IPS-18a (cell line): ENCODE data around the gene XPNPEP1.

ENCODE experiments used
- H3K27ac ChIP-seq: one replicate; pipeline ENCODE4 v1.5.1; 2013; ENCODE audit warnings: low read length
- H3K27me3 ChIP-seq: one replicate; pipeline ENCODE4 v1.6.1; 2013; ENCODE audit warnings: mild to moderate bottlenecking, low read length; ENCODE audit not compliant: control insufficient read depth, insufficient read depth
- H3K36me3 ChIP-seq: one replicate; pipeline ENCODE4 v1.6.1; 2013; ENCODE audit warnings: low read depth, low read length; ENCODE audit not compliant: control insufficient read depth
- H3K4me1 ChIP-seq: one replicate; pipeline ENCODE4 v1.6.1; 2013; ENCODE audit warnings: low read depth, low read length; ENCODE audit not compliant: control insufficient read depth
- H3K4me3 ChIP-seq: one replicate; pipeline ENCODE4 v1.5.1; 2013; ENCODE audit warnings: low read length
- H3K9ac ChIP-seq: one replicate; pipeline ENCODE4 v1.6.1; 2013; ENCODE audit warnings: mild to moderate bottlenecking, low read length, moderate library complexity
- H3K9me3 ChIP-seq: one replicate; pipeline ENCODE4 v1.6.1; 2013; ENCODE audit warnings: low read depth, low read length; ENCODE audit not compliant: control insufficient read depth

XPNPEP1 gene

DNA sequence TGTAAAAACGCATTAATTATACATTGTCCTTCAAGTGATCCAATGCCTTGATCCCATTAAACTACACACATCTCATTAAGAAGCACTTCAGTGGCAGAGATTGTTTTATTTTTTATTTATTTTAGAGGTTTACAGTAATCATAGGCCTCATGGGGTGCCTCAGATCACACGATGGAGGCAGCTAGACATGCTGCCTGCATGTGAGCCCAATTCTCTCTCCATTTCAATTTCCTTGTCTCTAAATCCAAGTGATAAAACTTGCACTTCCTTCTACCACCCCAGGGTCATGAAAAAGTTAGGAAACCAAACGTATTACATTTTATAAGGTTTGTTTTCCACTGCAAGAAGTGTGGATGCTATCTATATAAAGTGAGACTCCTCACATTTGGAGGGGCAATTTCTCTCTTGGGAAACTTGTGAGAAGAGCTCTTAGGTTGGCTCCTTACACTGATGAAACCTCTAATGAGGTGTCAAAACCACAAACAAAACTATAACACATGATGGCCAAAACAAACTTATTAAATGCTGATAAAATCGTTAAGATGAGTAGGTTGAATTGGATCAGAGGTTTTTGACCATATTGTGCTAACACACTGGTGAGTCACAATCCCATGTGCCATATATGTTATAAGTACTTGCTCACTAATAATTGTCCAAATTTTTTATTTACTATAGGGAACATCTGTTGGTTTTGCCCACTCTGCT lies 22.3 kb upstream of the XPNPEP1 start:
- H3K4me3 ChIP-seq: no peak overlapping the region
- no peaks in the 10 kb centered on the region for H3K9me3 ChIP-seq
- H3K9ac ChIP-seq: no peak overlapping the region
- H3K27ac ChIP-seq: no peak overlapping the region
- H3K27me3 ChIP-seq: no peaks in the 10 kb centered on the region
- H3K4me1 ChIP-seq: no peaks in the 10 kb centered on the region
- no peaks in the 10 kb centered on the region for H3K36me3 ChIP-seq

DNA sequence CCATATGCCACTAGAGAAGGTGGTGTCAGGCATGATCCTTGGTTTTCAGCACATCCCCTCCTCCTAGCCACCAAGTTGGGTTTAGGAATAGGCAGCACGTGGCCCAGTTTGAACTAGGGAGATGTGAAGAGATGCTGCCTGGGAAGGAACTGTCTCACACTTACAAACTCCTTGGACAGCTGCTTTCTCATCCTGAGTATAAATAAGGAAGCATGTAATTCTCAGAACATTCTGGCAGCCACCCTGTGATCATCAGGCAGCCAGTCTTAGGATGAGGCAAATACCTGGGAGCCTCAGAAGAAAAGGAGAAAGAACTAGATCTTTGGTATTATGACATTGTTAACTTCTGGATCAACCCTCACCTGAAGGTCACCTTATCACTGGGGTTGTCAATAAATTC lies 21.3 kb upstream of the XPNPEP1 start:
- Histone ChIP-seq H3K27me3 (no peaks in the 10 kb centered on the region), H3K27ac (no peak overlapping the region), H3K9me3 (no peaks in the 10 kb centered on the region), H3K36me3 (no peaks in the 10 kb centered on the region), H3K9ac (no peak overlapping the region), H3K4me1 (no peaks in the 10 kb centered on the region), H3K4me3 (no peak overlapping the region)

DNA sequence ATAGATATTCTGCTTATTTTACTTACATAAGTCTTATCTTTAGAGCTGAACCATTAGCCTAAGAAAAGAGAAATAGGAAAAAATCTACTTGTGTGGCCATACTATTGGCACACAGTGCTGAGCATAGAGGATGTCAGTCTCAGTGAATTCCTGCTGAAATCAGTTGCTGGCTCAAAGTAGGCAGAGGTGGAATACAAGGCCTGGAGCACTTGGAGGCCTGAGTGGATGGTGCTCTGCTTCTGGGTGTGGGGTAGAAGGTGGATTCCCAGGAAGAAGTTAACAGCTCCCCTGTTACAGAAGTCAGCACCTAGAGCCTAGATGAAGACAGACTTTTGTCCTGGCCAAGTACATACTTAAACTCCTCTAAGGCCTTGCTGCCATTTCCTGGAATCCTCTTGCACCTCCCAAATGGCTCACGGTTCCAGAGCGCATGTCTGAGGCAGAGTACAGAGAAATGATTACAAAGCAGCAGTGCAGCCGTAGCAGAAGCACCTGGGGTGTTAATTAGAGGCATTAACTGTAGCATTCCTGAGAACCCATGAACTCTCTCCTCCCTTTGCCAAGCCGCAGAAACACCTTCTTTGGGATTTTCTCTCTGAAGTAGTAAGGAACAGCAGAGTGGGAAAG lies 18.0 kb upstream of the XPNPEP1 start:
- no peaks in the 10 kb centered on the region for H3K27me3 ChIP-seq
- H3K4me1 ChIP-seq: no peaks in the 10 kb centered on the region
- no peaks in the 10 kb centered on the region for H3K36me3 ChIP-seq
- H3K4me3 ChIP-seq: no peak overlapping the region
- no peaks in the 10 kb centered on the region for H3K9me3 ChIP-seq
- no peak overlapping the region for H3K27ac ChIP-seq
- H3K9ac ChIP-seq: no peak overlapping the region

DNA sequence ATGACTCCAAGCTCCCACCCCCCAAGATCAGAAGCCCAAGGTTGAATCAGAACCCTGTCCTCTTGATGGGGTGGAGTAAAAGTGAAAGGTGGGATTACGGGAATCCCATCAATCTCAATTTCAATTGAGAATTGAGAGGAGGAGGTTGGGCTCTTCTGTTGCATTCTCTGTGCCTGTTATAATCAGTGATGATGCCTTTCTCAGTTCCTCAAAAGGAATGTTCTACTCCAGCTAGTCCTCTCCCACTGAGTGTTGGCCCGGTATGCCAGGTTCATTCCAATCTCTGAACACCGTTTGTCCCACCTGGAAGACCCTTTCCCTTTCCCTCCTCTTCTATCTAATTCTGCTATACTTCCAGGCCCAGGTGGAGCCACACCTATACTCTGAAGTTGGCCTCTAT lies 17.2 kb upstream of the XPNPEP1 start:
- Histone ChIP-seq H3K4me1 (peaks cover 7% of the 10 kb centered on the region), H3K9ac (no peak overlapping the region), H3K4me3 (no peak overlapping the region), H3K27ac (no peak overlapping the region), H3K27me3 (no peaks in the 10 kb centered on the region), H3K9me3 (no peaks in the 10 kb centered on the region), H3K36me3 (no peaks in the 10 kb centered on the region)

DNA sequence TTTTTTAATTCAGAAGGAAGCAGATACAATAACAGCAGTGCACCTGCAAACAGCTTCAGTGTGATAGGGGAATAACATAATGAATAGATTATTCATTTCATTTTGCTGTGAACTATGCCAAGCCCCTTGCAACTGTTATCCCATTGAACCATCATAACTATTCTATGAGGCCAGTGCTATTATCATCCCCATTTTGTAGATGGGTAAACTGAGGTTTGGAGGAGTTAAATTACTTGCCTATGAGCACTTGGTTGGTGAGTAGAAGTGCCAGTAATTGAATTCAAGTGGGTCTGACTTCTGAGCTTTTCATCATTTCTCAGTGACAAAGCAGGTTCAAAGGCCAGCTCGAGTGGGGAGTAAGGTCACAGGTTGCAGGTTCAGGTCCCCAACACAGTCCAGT lies 16.8 kb upstream of the XPNPEP1 start:
- H3K36me3 ChIP-seq: no peaks in the 10 kb centered on the region
- H3K9ac ChIP-seq: no peak overlapping the region
- H3K27ac ChIP-seq: no peak overlapping the region
- H3K4me1 ChIP-seq: peaks cover 11% of the 10 kb centered on the region
- no peak overlapping the region for H3K4me3 ChIP-seq
- no peaks in the 10 kb centered on the region for H3K9me3 ChIP-seq
- H3K27me3 ChIP-seq: no peaks in the 10 kb centered on the region

DNA sequence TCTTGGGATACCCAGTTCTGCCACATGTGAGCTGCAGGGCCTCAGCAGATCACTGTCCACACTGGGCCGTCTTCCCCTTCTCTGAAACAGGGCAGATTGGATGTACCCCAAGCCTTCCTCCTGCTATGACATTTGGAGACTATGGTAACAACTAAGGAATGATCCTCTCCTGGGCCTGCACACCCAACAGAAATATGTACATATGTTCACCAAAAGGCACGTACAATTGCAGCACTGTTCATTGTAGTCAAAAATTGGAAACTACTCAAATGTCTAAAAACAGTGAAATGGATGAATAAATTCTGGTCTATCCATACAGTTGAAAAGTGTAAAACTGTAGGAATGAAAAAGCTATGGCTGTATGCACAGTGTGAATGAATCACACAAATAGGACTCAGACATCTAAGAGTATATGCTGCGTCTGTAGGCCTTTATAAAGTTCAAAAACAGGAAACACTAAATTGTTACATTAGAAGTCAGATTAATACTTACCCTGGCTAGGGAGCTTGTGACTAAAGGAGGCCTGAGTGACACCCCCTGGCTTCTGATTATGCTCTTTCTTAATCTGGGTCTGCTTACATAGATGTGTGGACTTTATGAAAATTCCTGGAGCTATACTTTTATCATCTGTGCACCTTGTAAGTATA lies 16.1 kb upstream of the XPNPEP1 start:
- Histone ChIP-seq H3K4me3 (no peak overlapping the region), H3K27me3 (no peaks in the 10 kb centered on the region), H3K36me3 (no peaks in the 10 kb centered on the region), H3K27ac (no peak overlapping the region), H3K9me3 (no peaks in the 10 kb centered on the region), H3K4me1 (peaks cover 18% of the 10 kb centered on the region), H3K9ac (no peak overlapping the region)

DNA sequence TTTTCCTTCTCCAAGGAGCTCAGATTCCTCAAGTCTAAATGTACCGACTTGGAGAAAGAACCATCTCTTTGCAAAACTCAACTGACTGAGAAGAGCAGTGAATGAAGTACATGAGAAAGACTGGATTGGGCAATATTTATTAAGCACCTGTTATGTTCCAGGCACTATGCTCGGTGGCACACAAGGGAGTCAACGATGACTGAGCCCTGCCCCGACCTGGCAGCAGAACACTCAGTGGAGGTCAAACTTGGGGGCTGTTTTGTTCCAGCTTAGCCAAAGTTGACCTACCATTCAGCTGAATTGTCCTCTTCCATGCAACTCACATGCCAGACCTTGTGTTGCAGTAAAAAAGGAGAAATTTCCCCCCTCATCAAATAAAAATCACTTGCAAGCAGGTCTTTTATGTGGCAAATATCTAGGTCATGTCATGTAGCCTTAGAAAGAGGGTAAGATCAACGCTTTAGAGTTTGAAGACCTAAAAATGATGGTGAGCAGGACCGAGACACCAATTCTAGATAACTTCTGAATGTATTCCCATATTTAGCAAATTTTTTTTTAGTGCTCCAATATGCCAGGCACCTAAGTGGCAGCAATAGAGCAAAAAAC lies 14.3 kb upstream of the XPNPEP1 start:
- Histone ChIP-seq H3K4me3 (no peak overlapping the region), H3K36me3 (no peaks in the 10 kb centered on the region), H3K27me3 (no peaks in the 10 kb centered on the region), H3K9me3 (no peaks in the 10 kb centered on the region), H3K9ac (no peak overlapping the region), H3K4me1 (peaks cover 27% of the 10 kb centered on the region), H3K27ac (no peak overlapping the region)

DNA sequence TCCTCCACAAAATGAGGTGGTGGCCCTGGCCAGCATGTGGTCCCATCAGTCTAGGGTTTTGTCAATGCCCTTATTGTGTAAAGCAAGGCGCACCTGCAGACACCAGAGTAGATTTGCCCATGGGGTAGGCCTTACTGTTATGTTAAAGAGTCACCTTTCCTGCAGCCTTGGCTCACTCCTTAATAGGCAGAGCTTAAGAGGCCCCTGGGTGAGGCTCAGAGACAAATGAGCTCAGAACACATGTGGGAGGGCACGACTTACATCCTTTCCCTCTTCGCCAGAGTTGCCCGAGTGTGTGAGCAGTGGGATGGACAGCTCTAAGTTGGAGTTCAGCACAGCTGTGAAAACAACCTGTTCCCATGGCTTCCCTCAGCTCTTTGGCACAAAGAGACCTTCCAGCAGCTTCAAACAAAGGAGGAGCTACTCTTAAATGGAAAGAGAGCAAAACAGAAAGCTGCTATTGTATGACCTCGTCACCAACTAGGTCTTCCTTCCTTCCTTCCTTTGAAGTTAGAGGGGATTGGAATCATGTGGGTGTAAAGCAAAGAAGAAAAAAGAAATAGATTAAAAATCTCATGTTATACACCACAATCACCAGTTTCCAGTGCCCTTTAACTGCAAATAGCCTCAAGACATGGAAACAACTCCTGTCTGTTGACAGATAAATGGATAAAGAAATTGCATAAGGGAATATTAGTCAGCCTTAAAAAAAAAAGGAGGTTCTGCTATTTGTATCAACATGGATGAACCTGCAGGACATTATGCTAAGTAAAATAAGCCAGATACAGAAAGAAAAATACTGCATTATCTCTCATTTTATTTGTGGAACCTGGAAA lies 11.9 kb upstream of the XPNPEP1 start:
- Histone ChIP-seq H3K9ac (peak overlapping the region; percentile 37), H3K4me3 (peak overlapping the region; percentile 42), H3K9me3 (no peaks in the 10 kb centered on the region), H3K27me3 (no peaks in the 10 kb centered on the region), H3K36me3 (no peaks in the 10 kb centered on the region), H3K27ac (peak overlapping the region; percentile 82), H3K4me1 (peaks cover 27% of the 10 kb centered on the region)

DNA sequence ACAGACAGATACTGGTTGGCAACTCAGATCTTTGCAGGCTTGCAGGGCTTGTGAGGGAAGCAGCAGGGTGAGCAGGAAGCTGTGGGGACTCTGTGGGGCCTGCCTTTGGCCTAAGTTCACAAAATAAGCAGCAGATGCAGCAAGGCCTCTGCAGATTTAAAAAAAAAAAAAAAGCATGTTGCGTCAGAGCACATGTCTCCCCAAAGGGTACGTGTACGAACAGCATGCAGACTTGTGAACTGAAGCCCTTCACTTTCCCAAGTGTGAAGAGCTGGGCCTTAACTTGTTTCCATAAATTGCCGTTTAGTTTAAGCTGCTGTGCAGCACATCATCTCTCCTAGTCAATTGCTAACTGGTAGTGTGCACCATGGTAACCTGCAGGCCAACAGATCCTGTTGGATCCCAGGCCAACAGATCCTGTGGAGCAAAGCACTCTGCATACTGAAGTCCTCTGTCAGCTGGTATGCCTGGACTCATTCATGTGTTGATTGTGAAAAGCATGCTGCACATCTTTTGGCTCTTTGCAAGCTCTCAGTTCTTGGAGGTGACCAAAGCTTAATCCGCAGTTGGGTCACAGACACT lies 10.8 kb upstream of the XPNPEP1 start:
- H3K4me1 ChIP-seq: peaks cover 27% of the 10 kb centered on the region
- H3K27me3 ChIP-seq: no peaks in the 10 kb centered on the region
- peak overlapping the region; percentile 76 for H3K27ac ChIP-seq
- H3K36me3 ChIP-seq: no peaks in the 10 kb centered on the region
- peak overlapping the region; percentile 34 for H3K9ac ChIP-seq
- H3K4me3 ChIP-seq: peak overlapping the region; percentile 42
- no peaks in the 10 kb centered on the region for H3K9me3 ChIP-seq

DNA sequence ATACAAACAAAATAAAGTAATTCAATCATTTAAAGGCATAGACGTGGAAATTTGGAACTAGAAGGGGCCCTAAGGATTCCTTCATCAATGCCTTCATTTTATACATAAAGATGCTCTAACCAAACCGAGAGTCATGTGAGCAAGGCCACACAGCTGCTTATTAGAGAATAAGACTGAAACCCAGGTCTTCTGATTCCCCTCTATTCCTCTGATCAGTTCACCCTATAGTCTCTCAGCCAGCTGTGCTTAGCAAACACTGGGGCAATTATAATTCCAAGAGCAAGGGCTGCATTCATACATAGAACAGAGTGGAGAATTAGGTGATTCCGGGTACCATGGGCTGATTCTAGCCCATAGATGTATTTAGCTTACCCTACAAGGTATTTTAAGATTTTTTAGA lies 9.7 kb upstream of the XPNPEP1 start:
- Histone ChIP-seq H3K27ac (no peak overlapping the region), H3K9me3 (no peaks in the 10 kb centered on the region), H3K9ac (no peak overlapping the region), H3K4me3 (no peak overlapping the region), H3K27me3 (no peaks in the 10 kb centered on the region), H3K4me1 (peaks cover 27% of the 10 kb centered on the region), H3K36me3 (no peaks in the 10 kb centered on the region)

DNA sequence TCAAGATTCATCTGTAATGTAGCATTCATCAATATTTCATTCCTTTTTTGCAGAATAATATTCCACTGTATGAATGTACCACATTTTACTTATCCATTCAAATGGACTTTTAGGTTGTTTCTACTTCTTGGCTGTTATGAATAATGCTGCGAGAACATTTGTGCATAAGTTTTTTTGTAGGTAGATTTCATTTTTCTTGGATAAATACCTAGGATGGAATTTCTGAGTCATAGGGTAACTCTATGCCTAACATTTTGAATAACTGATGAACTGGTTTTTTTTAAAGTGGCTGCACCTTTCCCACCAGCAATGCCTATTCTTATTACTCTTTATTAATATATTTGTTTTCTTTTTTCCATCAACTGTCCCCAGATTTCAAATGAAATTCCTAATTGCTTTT lies 9.1 kb upstream of the XPNPEP1 start:
- H3K4me1 ChIP-seq: peaks cover 27% of the 10 kb centered on the region
- H3K27ac ChIP-seq: no peak overlapping the region
- H3K9me3 ChIP-seq: no peaks in the 10 kb centered on the region
- H3K36me3 ChIP-seq: no peaks in the 10 kb centered on the region
- H3K27me3 ChIP-seq: no peaks in the 10 kb centered on the region
- H3K9ac ChIP-seq: no peak overlapping the region
- H3K4me3 ChIP-seq: no peak overlapping the region
